Pancreas (tissue), 10 donors: Measurements from ENCODE around the gene GRIPAP1. TPM values are rescaled to one million over a fixed set of nuclear protein-coding genes. Genes with fewer than 3 reads are reported as not detected.

ENCODE experiments used
- ATAC-seq, 4 donors: fragments of 200-7000 bp; cut with Tn5 transposase; one replicate each; pipeline versions ENCODE4 v1.8.0 to v1.9.1; 2020; ENCODE audit warnings: mild to moderate bottlenecking in 4 of 4, moderate library complexity in 4 of 4
- DNase-seq, 6 donors: peaks; one replicate each; pipeline ENCODE4 v3.0.0-alpha.2; 2020
- FAIRE-seq: peaks from 2 replicates; lab custom pipeline; 2012; peaks lifted over from hg19 to GRCh38; lab: Jason Lieb, UNC
- H3K27ac ChIP-seq, 4 donors: fragments of 200-600 bp; sonication (generic); 1 replicate in 3 of 4; 2 replicates in 1 of 4; pipeline versions ENCODE4 v1.5.0 to v1.8.0; 2020
- H3K27me3 ChIP-seq, 4 donors: fragments of 200-600 bp; one replicate each; pipeline ENCODE4 v1.8.0; 2021
- H3K36me3 ChIP-seq, 3 donors: fragments of 200-600 bp; sonication (generic) in 1 of 3; one replicate each; pipeline versions ENCODE4 v1.5.0 to v1.8.0; 2020 to 2021
- H3K4me1 ChIP-seq, 3 donors: fragments of 200-600 bp; one replicate each; pipeline ENCODE4 v1.8.0; 2021
- H3K4me3 ChIP-seq, 4 donors: fragments of 200-600 bp; sonication (generic) in 2 of 4; one replicate each; pipeline versions ENCODE4 v1.5.0 to v1.8.0; 2020 to 2021
- H3K9me3 ChIP-seq, 4 donors: fragments of 200-600 bp; one replicate each; pipeline ENCODE4 v1.8.0; 2021
- CTCF ChIP-seq, 4 donors: fragments of 200-600 bp; sonication (generic) in 3 of 4; IDR thresholded peaks; one replicate each; pipeline versions ENCODE4 v1.5.0 to v1.8.0; 2021; ENCODE audit warnings: antibody characterized with exemption in 4 of 4
- WGBS, 2 donors: extraction: QIAGEN DNeasy Blood & Tissue Kit; methylation state at CpG; one replicate each; pipeline ENCODE4 v1.1.7; 2013; 5-methylcytosine and 5-hydroxymethylcytosine counted together
- intact Hi-C, 3 donors: fragments of 100-400 bp; cut with DNase I; formaldehyde crosslinking; loops; one replicate each; pipeline versions ENCODE4 v1.11.1 to v1.14.2; 2022
- polyA plus RNA-seq, 2 donors: library from polyadenylated mRNA; stranded (reverse); fragments of 200-250 nt; gene quantifications; one replicate each; pipeline ENCODE4 v1.2.3, GENCODE V29; 2013
- total RNA-seq, 6 donors: library from RNA; stranded (reverse); fragmentation: NEBNext Ultra II Directional in 4 of 6; extraction: Animal tissue kit (Norgen Biotek cat#: 25700) in 4 of 6; gene quantifications; one replicate each; pipeline versions ENCODE4 v1.2.1 to v1.2.4, GENCODE V29; 2021 to 2023
- donor health status: healthy with polysubstance abuse.
- donor health status: DM: no; HTN: no; CAD: no; lungs with moderate emphysema.
- donor health status: DM: no; HTN: no; CAD: no.
- donor health status: control.
- donor health status: control.
- donor health status: Bipolar disorder and iron deficiency.
- donor health status: DM: yes; HTN: yes; CAD: no.
- donor health status: DM: no; HTN: no; CAD: no.
- donor health status: DM: no; HTN: no; CAD: no.
- donor health status: DM: yes; HTN: yes; CAD: no.

Gene GRIPAP1
- total and polyA plus RNA-seq, 8 donors: 12.5 to 32.7 (median 18.4) TPM

GRCh38 chrX:48966796-48967579 is 35.1 kb downstream of the GRIPAP1 start:
- Histone ChIP-seq H3K27ac (no peak overlapping the region), H3K4me1 (no peaks in the 10 kb centered on the region), H3K36me3 (no peaks in the 10 kb centered on the region), H3K4me3 (no peak overlapping the region), H3K9me3 (no peaks in the 10 kb centered on the region), H3K27me3 (no peaks in the 10 kb centered on the region)
- TF ChIP-seq CTCF (IDR thresholded peaks at IDR 0.05): no peak
- FAIRE-seq (no peak), ATAC-seq (peak in 1 of 4 donors; percentile 20), DNase-seq (no peak)
- intact Hi-C loops: no loop called here
- WGBS, 2 donors: 71 to 76% methylated on average over 15 of the region's 15 CpGs

- no peaks in the 10 kb centered on the region for H3K4me1 ChIP-seq
- no peaks in the 10 kb centered on the region for H3K27me3 ChIP-seq
- no peak overlapping the region for H3K27ac ChIP-seq
- 85 to 89% methylated on average over 14 of the region's 14 CpGs for WGBS, 2 donors
- H3K36me3 ChIP-seq: no peaks in the 10 kb centered on the region
- ATAC-seq: no peak
- no peak for FAIRE-seq
- H3K4me3 ChIP-seq: no peak overlapping the region
- intact Hi-C loops: no loop called here
- no peak for TF ChIP-seq CTCF (IDR thresholded peaks at IDR 0.05)
- DNase-seq: peak in 1 of 6 donors; percentile 75
- no peaks in the 10 kb centered on the region for H3K9me3 ChIP-seq
Measured at GRCh38 chrX:48965959-48966358, 36.1 kb downstream of the GRIPAP1 start.

- no peak for FAIRE-seq
- WGBS, 2 donors: 39 to 47% methylated on average over 5 of the region's 5 CpGs
- no peak for ATAC-seq
- H3K36me3 ChIP-seq: no peaks in the 10 kb centered on the region
- H3K27ac ChIP-seq: no peak overlapping the region
- no peaks in the 10 kb centered on the region for H3K27me3 ChIP-seq
- no peak overlapping the region for H3K4me3 ChIP-seq
- no peak for DNase-seq
- no peak for TF ChIP-seq CTCF (IDR thresholded peaks at IDR 0.05)
- intact Hi-C loops: no loop called here
- H3K9me3 ChIP-seq: no peaks in the 10 kb centered on the region
- H3K4me1 ChIP-seq: no peaks in the 10 kb centered on the region
Measured at GRCh38 chrX:48961585-48962091, 40.4 kb downstream of the GRIPAP1 start.

- ATAC-seq: no peak
- no peak for TF ChIP-seq CTCF (IDR thresholded peaks at IDR 0.05)
- intact Hi-C loops: no loop called here
- Histone ChIP-seq H3K27me3 (no peaks in the 10 kb centered on the region), H3K4me1 (no peaks in the 10 kb centered on the region), H3K9me3 (no peaks in the 10 kb centered on the region), H3K4me3 (no peak overlapping the region), H3K36me3 (no peaks in the 10 kb centered on the region), H3K27ac (no peak overlapping the region)
- no peak for FAIRE-seq
- whole genome bisulfite sequencing, 2 donors: 79 to 90% methylated on average over 2 of the region's 2 CpGs
- DNase-seq: no peak
Measured at GRCh38 chrX:48960291-48960690, 41.8 kb downstream of the GRIPAP1 start.

- no peak for TF ChIP-seq CTCF (IDR thresholded peaks at IDR 0.05)
- 1 to 36% methylated on average over 21 of the region's 21 CpGs for WGBS, 2 donors
- ATAC-seq (peak; percentile 3 to 8 (median 4)), DNase-seq (peak in 4 of 6 donors; percentile 33 to 59 (median 46)), FAIRE-seq (no peak)
- Histone ChIP-seq H3K4me3 (peak overlapping the region in 3 of 4 donors; percentile 18 to 60 (median 55)), H3K27me3 (no peaks in the 10 kb centered on the region), H3K36me3 (no peaks in the 10 kb centered on the region), H3K27ac (peak overlapping the region; percentile 63 to 97 (median 91)), H3K4me1 (peaks cover 0 to 4% (median 0%) of the 10 kb centered on the region in 3 donors), H3K9me3 (no peaks in the 10 kb centered on the region)
- intact Hi-C loops: no loop called here
Measured at GRCh38 chrX:48958635-48959094, 43.4 kb downstream of the GRIPAP1 start.
